ENCODE measurements around the gene SPINK5.

The SPINK5 gene

GRCh38 chr5:148060309-148060708, 3.5 kb upstream of the SPINK5 start:
- Histone ChIP-seq H3K4me1 (ENCODE audit: insufficient read depth, poor library complexity, severe bottlenecking) (no peaks in the 10 kb centered on the region), H3K36me3 (ENCODE audit: low read depth) (no peaks in the 10 kb centered on the region), H3K9me3 (ENCODE audit: severe bottlenecking) (peaks cover 4% of the 10 kb centered on the region), H3K27ac (ENCODE audit: poor library complexity, severe bottlenecking) (no peak overlapping the region), H3K27me3 (ENCODE audit: insufficient read depth, poor library complexity, severe bottlenecking) (no peaks in the 10 kb centered on the region), H3K4me3 (ENCODE audit: severe bottlenecking) (no peak overlapping the region)
- no peak for DNase-seq (ENCODE audit: low spot score)
- TF ChIP-seq, protein P1, sequence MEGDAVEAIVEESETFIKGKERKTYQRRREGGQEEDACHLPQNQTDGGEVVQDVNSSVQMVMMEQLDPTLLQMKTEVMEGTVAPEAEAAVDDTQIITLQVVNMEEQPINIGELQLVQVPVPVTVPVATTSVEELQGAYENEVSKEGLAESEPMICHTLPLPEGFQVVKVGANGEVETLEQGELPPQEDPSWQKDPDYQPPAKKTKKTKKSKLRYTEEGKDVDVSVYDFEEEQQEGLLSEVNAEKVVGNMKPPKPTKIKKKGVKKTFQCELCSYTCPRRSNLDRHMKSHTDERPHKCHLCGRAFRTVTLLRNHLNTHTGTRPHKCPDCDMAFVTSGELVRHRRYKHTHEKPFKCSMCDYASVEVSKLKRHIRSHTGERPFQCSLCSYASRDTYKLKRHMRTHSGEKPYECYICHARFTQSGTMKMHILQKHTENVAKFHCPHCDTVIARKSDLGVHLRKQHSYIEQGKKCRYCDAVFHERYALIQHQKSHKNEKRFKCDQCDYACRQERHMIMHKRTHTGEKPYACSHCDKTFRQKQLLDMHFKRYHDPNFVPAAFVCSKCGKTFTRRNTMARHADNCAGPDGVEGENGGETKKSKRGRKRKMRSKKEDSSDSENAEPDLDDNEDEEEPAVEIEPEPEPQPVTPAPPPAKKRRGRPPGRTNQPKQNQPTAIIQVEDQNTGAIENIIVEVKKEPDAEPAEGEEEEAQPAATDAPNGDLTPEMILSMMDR (IDR thresholded peaks at IDR 0.05; ENCODE audit: poor library complexity, severe bottlenecking), result no peak
- ATAC-seq (ENCODE audit: low read depth), result no peak

- H3K27ac ChIP-seq (ENCODE audit: poor library complexity, severe bottlenecking), result no peak overlapping the region
- H3K4me3 ChIP-seq (ENCODE audit: severe bottlenecking), result no peak overlapping the region
- DNase-seq (ENCODE audit: low spot score) (no peak), ATAC-seq (ENCODE audit: low read depth) (no peak)
- TF ChIP-seq, protein P1 (IDR thresholded peaks at IDR 0.05; ENCODE audit: poor library complexity, severe bottlenecking), result no peak
- peaks cover under 1% of the 10 kb centered on the region for H3K9me3 ChIP-seq (ENCODE audit: severe bottlenecking)
- no peaks in the 10 kb centered on the region for H3K4me1 ChIP-seq (ENCODE audit: insufficient read depth, poor library complexity, severe bottlenecking)
- H3K27me3 ChIP-seq (ENCODE audit: insufficient read depth, poor library complexity, severe bottlenecking), result no peaks in the 10 kb centered on the region
- no peaks in the 10 kb centered on the region for H3K36me3 ChIP-seq (ENCODE audit: low read depth)
These were observed 2.9 kb upstream of the SPINK5 start for GRCh38 chr5:148060881-148061280.

- TF ChIP-seq, protein P1 (IDR thresholded peaks at IDR 0.05; ENCODE audit: poor library complexity, severe bottlenecking), result no peak
- H3K4me3 ChIP-seq (ENCODE audit: severe bottlenecking), result no peak overlapping the region
- H3K27me3 ChIP-seq (ENCODE audit: insufficient read depth, poor library complexity, severe bottlenecking), result no peaks in the 10 kb centered on the region
- no peaks in the 10 kb centered on the region for H3K9me3 ChIP-seq (ENCODE audit: severe bottlenecking)
- peaks cover 8% of the 10 kb centered on the region for H3K4me1 ChIP-seq (ENCODE audit: insufficient read depth, poor library complexity, severe bottlenecking)
- DNase-seq (ENCODE audit: low spot score), result no peak
- H3K36me3 ChIP-seq (ENCODE audit: low read depth), result no peaks in the 10 kb centered on the region
- peak; percentile 49 for ATAC-seq (ENCODE audit: low read depth)
- no peak overlapping the region for H3K27ac ChIP-seq (ENCODE audit: poor library complexity, severe bottlenecking)
These were observed 6.8 kb downstream of the SPINK5 start for GRCh38 chr5:148070621-148071020.

DNA sequence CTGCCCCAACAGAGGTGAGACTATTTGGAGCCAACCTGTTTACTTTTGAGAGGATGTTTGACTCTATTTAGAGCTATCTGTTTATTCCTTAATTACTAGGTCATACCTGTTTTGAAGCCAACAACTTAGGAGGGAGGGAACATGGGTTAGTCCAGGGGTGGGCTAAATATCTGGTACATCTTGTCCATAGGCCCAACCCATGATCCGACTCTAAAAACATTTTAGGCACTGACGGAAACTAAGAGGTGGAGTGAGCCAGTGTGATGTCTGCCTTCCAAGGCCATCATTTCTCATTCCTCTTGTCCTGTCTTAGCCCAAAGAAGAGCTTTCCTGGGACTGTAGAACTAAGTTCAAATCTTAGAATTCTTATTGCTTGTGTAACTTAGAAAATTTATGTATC, 8.4 kb downstream of the SPINK5 start:
- Histone ChIP-seq H3K36me3 (ENCODE audit: low read depth) (no peaks in the 10 kb centered on the region), H3K27me3 (ENCODE audit: insufficient read depth, poor library complexity, severe bottlenecking) (no peaks in the 10 kb centered on the region), H3K27ac (ENCODE audit: poor library complexity, severe bottlenecking) (no peak overlapping the region), H3K9me3 (ENCODE audit: severe bottlenecking) (peaks cover 2% of the 10 kb centered on the region), H3K4me1 (ENCODE audit: insufficient read depth, poor library complexity, severe bottlenecking) (peaks cover 8% of the 10 kb centered on the region), H3K4me3 (ENCODE audit: severe bottlenecking) (no peak overlapping the region)
- TF ChIP-seq, protein P1 (IDR thresholded peaks at IDR 0.05; ENCODE audit: poor library complexity, severe bottlenecking), result no peak
- ATAC-seq (ENCODE audit: low read depth) (no peak), DNase-seq (ENCODE audit: low spot score) (no peak)

DNA sequence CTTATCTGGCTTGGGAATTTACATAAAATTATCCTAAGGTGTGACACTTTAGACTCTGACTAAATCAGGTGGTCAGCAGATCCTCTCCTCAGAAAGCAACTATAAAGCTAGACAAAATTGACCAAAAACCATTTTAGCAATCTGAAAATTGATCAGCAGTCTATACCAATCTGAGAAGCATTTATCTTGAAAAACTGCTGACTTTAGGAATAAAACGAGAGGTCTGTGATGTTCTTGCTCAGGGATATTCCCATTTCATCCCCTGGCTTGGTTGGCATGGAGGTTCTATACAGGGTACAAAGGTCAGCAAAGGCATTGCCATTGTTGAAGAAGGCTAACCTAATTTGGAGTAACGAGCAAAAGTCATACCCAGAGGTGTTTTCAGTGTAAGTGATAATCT, 11.7 kb downstream of the SPINK5 start:
- no peak for DNase-seq (ENCODE audit: low spot score)
- no peak for ATAC-seq (ENCODE audit: low read depth)
- H3K36me3 ChIP-seq (ENCODE audit: low read depth), result no peaks in the 10 kb centered on the region
- H3K4me3 ChIP-seq (ENCODE audit: severe bottlenecking), result no peak overlapping the region
- H3K27ac ChIP-seq (ENCODE audit: poor library complexity, severe bottlenecking), result no peak overlapping the region
- H3K4me1 ChIP-seq (ENCODE audit: insufficient read depth, poor library complexity, severe bottlenecking), result peaks cover 4% of the 10 kb centered on the region
- TF ChIP-seq, protein P1 (IDR thresholded peaks at IDR 0.05; ENCODE audit: poor library complexity, severe bottlenecking), result no peak
- H3K9me3 ChIP-seq (ENCODE audit: severe bottlenecking), result peaks cover 2% of the 10 kb centered on the region
- no peaks in the 10 kb centered on the region for H3K27me3 ChIP-seq (ENCODE audit: insufficient read depth, poor library complexity, severe bottlenecking)
